GM23338 (cell line): ENCODE results near the gene MGAT3.

Experiments
- CREB1 ChIP-seq: fragments of 250-450 bp; sonication (Bioruptor Pico); IDR thresholded peaks from 2 replicates; pipeline ENCODE4 v1.5.0; 2020; ENCODE audit warnings: low read depth, mild to moderate bottlenecking, moderate library complexity
- POLR2AphosphoS5 ChIP-seq: IDR thresholded peaks from 2 replicates; pipeline ENCODE4 v1.6.1; 2016; ENCODE audit warnings: antibody characterized with exemption, low read depth
- TF ChIP-seq, protein P1 (sequence below), 2 experiments: fragments of 200-600 bp in 1 of 2; sonication (generic) in 1 of 2; conservative IDR thresholded peaks; 2 replicates each; pipeline versions ENCODE4 v1.5.1 to v1.6.1; 2016 to 2017; ENCODE audit warnings: antibody characterized with exemption in 2 of 2, low read depth in 2 of 2, mild to moderate bottlenecking in 2 of 2, moderate library complexity in 1 of 2

DNA sequence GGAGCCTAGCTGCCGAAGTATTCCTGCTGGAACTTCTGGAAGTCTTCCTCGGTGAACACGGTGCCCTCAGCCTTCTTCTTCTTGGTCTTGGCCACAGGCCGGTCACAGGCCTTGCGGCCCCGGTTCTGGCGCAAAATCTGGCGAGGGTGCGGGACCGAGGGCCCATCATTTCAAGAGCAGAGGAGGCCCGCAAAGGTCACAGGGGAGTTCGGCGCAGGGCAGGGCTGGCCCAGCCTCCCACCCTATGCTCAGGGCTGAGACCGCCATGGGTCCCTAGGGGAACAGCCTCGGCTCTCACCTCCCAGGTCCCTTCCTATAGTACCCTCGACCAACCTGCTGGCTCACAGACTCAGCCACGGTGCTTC lies 72.7 kb downstream of the MGAT3 start:
- TF ChIP-seq, protein P1, sequence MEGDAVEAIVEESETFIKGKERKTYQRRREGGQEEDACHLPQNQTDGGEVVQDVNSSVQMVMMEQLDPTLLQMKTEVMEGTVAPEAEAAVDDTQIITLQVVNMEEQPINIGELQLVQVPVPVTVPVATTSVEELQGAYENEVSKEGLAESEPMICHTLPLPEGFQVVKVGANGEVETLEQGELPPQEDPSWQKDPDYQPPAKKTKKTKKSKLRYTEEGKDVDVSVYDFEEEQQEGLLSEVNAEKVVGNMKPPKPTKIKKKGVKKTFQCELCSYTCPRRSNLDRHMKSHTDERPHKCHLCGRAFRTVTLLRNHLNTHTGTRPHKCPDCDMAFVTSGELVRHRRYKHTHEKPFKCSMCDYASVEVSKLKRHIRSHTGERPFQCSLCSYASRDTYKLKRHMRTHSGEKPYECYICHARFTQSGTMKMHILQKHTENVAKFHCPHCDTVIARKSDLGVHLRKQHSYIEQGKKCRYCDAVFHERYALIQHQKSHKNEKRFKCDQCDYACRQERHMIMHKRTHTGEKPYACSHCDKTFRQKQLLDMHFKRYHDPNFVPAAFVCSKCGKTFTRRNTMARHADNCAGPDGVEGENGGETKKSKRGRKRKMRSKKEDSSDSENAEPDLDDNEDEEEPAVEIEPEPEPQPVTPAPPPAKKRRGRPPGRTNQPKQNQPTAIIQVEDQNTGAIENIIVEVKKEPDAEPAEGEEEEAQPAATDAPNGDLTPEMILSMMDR (conservative IDR thresholded peaks at IDR 0.05; ENCODE audit: low read depth in 2 of 2) = peak in 1 of 2 experiments; percentile 2; a peak in 1 of 4 replicates
- TF ChIP-seq CREB1 (CRISPR knock-in tag) (no peak), POLR2AphosphoS5 (no peak)
